Osteocyte (in vitro differentiated cells): Measurements from ENCODE around the gene ITPR1. TPM values are rescaled to one million over a fixed set of nuclear protein-coding genes. Genes with fewer than 3 reads are reported as not detected.

ENCODE experiments used
- DNase-seq: peaks from one replicate; pipeline ENCODE4 v3.0.0; 2021; ENCODE audit warnings: mixed read lengths; ENCODE audit not compliant: unreplicated experiment; ENCODE audit errors: extremely low spot score
- H3K27ac Mint-ChIP-seq: one replicate; pipeline ENCODE4 v1.8.0; 2021; ENCODE audit warnings: mild to moderate bottlenecking, mixed read lengths; ENCODE audit not compliant: unreplicated experiment
- H3K27me3 Mint-ChIP-seq: one replicate; pipeline ENCODE4 v1.8.0; 2021; ENCODE audit warnings: mixed read lengths; ENCODE audit not compliant: unreplicated experiment
- H3K36me3 Mint-ChIP-seq: one replicate; pipeline ENCODE4 v1.8.0; 2021; ENCODE audit warnings: mixed read lengths; ENCODE audit not compliant: unreplicated experiment
- H3K4me1 Mint-ChIP-seq: one replicate; pipeline ENCODE4 v1.8.0; 2021; ENCODE audit warnings: mixed read lengths; ENCODE audit not compliant: unreplicated experiment
- H3K4me3 Mint-ChIP-seq: one replicate; pipeline ENCODE4 v1.8.0; 2021; ENCODE audit warnings: mild to moderate bottlenecking, moderate library complexity, mixed read lengths; ENCODE audit not compliant: unreplicated experiment
- H3K9me3 Mint-ChIP-seq: one replicate; pipeline ENCODE4 v1.8.0; 2021; ENCODE audit warnings: mixed read lengths; ENCODE audit not compliant: unreplicated experiment
- total RNA-seq: library from RNA; stranded (reverse); gene quantifications from 2 replicates; pipeline ENCODE4 v1.2.1, GENCODE V29; 2021
- TF ChIP-seq, protein P1 (sequence below): fragments of 200-600 bp; sonication (generic); IDR thresholded peaks from 2 replicates; pipeline ENCODE4 v1.5.0; 2021; ENCODE audit warnings: antibody characterized with exemption, mild to moderate bottlenecking, moderate library complexity

The ITPR1 gene
- total RNA-seq, 1 donor from 2014 or later: 34.3 TPM

DNA sequence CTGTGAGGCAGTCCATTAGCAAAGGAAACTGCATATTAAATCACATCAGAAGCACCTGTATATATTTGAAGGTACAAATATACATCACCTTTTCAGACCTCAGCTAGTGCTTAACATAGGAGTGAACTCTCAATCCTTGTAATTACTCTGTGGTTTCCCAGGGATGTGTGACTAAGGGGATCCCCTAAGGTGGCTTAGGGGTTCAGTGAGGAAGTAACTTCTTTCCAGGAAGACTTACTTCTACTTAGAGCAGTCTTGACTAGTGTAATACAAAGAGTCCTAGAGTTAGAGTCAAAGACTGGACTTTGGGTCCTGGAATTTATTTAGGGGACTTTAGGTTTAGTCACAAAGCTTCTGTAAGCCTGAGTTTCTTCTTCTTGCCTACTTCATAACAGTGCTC lies 17.3 kb upstream of the ITPR1 start:
- Mint-ChIP-seq H3K27ac (no peak overlapping the region), H3K4me3 (no peak overlapping the region), H3K4me1 (peaks cover 10% of the 10 kb centered on the region), H3K9me3 (no peaks in the 10 kb centered on the region), H3K27me3 (peaks cover 42% of the 10 kb centered on the region), H3K36me3 (no peaks in the 10 kb centered on the region)
- TF ChIP-seq, protein P1, sequence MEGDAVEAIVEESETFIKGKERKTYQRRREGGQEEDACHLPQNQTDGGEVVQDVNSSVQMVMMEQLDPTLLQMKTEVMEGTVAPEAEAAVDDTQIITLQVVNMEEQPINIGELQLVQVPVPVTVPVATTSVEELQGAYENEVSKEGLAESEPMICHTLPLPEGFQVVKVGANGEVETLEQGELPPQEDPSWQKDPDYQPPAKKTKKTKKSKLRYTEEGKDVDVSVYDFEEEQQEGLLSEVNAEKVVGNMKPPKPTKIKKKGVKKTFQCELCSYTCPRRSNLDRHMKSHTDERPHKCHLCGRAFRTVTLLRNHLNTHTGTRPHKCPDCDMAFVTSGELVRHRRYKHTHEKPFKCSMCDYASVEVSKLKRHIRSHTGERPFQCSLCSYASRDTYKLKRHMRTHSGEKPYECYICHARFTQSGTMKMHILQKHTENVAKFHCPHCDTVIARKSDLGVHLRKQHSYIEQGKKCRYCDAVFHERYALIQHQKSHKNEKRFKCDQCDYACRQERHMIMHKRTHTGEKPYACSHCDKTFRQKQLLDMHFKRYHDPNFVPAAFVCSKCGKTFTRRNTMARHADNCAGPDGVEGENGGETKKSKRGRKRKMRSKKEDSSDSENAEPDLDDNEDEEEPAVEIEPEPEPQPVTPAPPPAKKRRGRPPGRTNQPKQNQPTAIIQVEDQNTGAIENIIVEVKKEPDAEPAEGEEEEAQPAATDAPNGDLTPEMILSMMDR: no peak
- no peak for DNase-seq

DNA sequence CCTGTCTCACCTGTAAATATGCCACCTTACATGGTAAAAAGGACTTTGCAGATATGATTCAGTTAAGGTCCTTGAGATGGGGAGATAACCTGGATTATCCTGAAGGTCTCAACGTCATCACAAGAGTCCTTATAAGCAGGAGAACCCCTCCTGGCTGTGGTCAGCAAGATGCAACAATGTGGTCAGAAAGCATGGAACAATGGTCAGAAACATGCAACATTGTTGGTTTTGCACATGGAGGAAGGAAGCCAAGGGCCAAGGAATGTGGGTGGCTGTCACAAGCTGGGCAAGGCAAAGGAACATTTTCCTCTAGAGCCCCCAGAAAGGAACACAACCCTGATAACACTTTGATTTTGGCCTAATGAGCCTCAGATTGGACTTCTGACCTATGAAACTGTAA lies 16.7 kb upstream of the ITPR1 start:
- H3K4me3 Mint-ChIP-seq: no peak overlapping the region
- peaks cover 10% of the 10 kb centered on the region for H3K4me1 Mint-ChIP-seq
- no peak overlapping the region for H3K27ac Mint-ChIP-seq
- TF ChIP-seq, protein P1: no peak
- no peaks in the 10 kb centered on the region for H3K9me3 Mint-ChIP-seq
- no peak for DNase-seq
- no peaks in the 10 kb centered on the region for H3K36me3 Mint-ChIP-seq
- peaks cover 37% of the 10 kb centered on the region for H3K27me3 Mint-ChIP-seq

DNA sequence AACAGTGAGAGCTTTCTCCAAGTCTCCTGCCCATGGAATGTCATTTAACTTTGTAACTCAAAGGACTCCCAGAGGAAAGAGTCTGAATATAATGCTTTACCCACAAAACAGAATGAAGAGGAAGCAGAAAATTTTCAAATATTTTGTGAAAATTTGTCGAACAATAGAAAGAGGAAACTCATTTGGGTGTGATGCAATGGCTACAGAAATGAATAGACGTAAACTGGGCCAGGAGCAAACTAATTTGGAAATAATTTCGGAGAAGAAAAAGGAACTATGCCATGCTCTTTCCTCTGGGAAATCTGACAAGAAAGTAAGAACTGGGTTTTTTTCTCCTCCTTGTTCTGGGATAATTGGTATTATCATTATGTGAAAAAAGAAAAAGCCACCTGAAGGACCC lies 14.9 kb upstream of the ITPR1 start:
- Mint-ChIP-seq H3K27ac (no peak overlapping the region), H3K4me3 (no peak overlapping the region), H3K4me1 (peaks cover 10% of the 10 kb centered on the region), H3K27me3 (peaks cover 26% of the 10 kb centered on the region), H3K9me3 (no peaks in the 10 kb centered on the region), H3K36me3 (no peaks in the 10 kb centered on the region)
- TF ChIP-seq, protein P1: no peak
- no peak for DNase-seq

DNA sequence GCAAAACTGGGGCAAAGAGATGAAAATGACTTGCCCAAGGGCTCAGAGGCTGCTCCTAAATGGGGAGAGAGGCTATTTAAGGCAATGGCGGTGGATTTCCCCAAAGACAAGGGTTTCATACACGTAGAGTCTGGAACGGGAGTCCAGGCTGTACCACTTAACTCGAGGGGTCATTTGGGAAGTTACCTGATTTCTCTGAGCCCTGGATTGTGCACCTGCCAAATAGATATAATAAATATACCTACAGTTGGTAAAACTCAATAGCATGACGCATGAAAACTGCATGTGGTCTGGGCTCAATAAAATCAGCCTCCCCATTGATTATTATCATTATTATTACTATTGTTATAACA lies 1.3 kb upstream of the ITPR1 start:
- H3K27me3 Mint-ChIP-seq: peaks cover 29% of the 10 kb centered on the region
- H3K4me1 Mint-ChIP-seq: peaks cover 25% of the 10 kb centered on the region
- peak overlapping the region; percentile 86 for H3K27ac Mint-ChIP-seq
- H3K36me3 Mint-ChIP-seq: no peaks in the 10 kb centered on the region
- H3K9me3 Mint-ChIP-seq: no peaks in the 10 kb centered on the region
- DNase-seq: no peak
- TF ChIP-seq, protein P1: no peak
- peak overlapping the region; percentile 92 for H3K4me3 Mint-ChIP-seq

DNA sequence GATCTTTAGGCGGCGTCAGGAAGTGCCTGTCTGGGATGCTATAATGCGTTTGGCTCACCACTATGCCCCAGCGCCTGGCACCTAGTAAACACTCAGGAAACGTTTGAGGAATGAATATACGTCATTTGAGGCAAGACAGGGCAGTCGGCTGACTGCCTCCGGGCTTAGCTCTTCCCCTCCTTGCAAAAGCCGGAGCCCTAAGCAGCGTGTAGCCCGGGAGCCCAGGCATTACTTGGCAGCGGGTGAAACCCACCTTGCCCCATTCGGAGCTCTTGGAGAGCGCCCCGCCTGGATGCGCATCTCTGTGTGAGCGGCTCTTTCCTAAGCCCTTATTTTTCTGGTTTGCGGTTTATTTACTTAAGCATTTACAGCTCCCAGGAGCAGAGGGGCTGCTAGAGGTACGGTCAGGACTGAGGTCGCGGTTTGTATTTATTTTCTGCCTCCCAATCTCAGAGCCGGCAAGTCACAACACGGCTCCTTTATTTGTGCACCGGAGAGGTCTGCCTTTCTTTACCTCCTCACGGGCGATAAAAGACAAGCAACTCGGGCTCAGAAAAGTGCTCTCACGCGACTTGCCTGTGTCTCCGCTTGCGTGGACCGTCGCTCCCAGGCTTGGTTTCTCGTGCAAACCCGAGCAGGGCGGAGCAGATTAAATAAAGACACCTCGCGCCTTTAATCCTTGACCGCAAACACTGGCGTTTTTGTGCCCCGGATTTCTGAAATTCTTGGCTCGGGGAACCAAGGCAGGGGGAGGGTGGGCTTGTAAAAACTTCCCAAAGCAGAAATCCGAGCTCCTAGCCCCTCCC lies 737 bp upstream of the ITPR1 start:
- H3K36me3 Mint-ChIP-seq: no peaks in the 10 kb centered on the region
- peak overlapping the region; percentile 92 for H3K4me3 Mint-ChIP-seq
- peaks cover 29% of the 10 kb centered on the region for H3K27me3 Mint-ChIP-seq
- peaks cover 25% of the 10 kb centered on the region for H3K4me1 Mint-ChIP-seq
- TF ChIP-seq, protein P1: no peak
- H3K9me3 Mint-ChIP-seq: no peaks in the 10 kb centered on the region
- DNase-seq: no peak
- peak overlapping the region; percentile 86 for H3K27ac Mint-ChIP-seq
